HCT116 (cell line): ENCODE results near the gene CHST15. TPM values are rescaled to one million over a fixed set of nuclear protein-coding genes. Genes with fewer than 3 reads are reported as not detected.

Experiments used
- ATAC-seq: fragments of 200-7000 bp; cut with Tn5 transposase; 2 replicates; pipeline ENCODE4 v1.9.1; 2020; ENCODE audit warnings: mild to moderate bottlenecking, moderate library complexity
- BruUV-seq: library from RNA; stranded (reverse); fragments of 400-500 nt; replicated peaks from 2 replicates; lab custom pipeline; 2021; lab: Mats Ljungman, UMichigan
- CTCF ChIA-PET: fragments of 300-600 bp; sonication (Branson Sonifier 250); formaldehyde crosslinking; loops from one replicate; lab custom pipeline; 2021; ENCODE audit warnings: antibody characterized with exemption; lab: Charles Lee
- POLR2A ChIA-PET: fragments of 300-600, 350-600 bp; sonication (Branson Sonifier 250); formaldehyde crosslinking; loops from one replicate; lab custom pipeline; 2021; ENCODE audit warnings: antibody characterized with exemption; lab: Charles Lee
- RAD21 ChIA-PET, 2 experiments: fragments of 300-600 bp; sonication (Branson Sonifier 250); formaldehyde crosslinking; loops; one replicate each; lab custom pipeline; 2023; ENCODE audit warnings: low total read pairs in 2 of 2; ENCODE audit not compliant: uncharacterized antibody in 2 of 2, unreplicated experiment in 2 of 2, low non-redundant PET in 1 of 2; lab: Charles Lee
- DNase-seq: peaks from one replicate; pipeline ENCODE4 v3.0.0-alpha.2; 2010; ENCODE audit warnings: low read depth, low spot score
- H2AFZ ChIP-seq: fragments of 200-600 bp; shearing (Covaris generic), sonication (generic); 2 replicates; pipeline ENCODE4 v1.6.1; 2017; ENCODE audit warnings: low read depth, mixed run types, mixed read lengths, antibody characterized with exemption, low read length; ENCODE audit not compliant: poor library complexity, severe bottlenecking
- H3K27ac ChIP-seq: 2 replicates; pipeline ENCODE4 v1.5.1; 2012; ENCODE audit warnings: low read depth, low read length
- H3K27me3 ChIP-seq: fragments of 200-600 bp; sonication (generic); 2 replicates; pipeline ENCODE4 v1.6.1; 2016; ENCODE audit warnings: mixed run types, low read length, mixed read lengths; ENCODE audit not compliant: insufficient read depth
- H3K36me3 ChIP-seq, 2 experiments: fragments of 200-500 bp in 1 of 2; fragments of 200-600 bp in 1 of 2; sonication (Bioruptor generic) in 1 of 2; sonication (generic) in 1 of 2; 2 replicates each; pipeline versions ENCODE4 v1.5.1 to v1.6.1; 2014 to 2016; ENCODE audit warnings: low read length in 2 of 2, inconsistent platforms in 1 of 2, mixed read lengths in 1 of 2, mixed run types in 1 of 2; ENCODE audit not compliant: insufficient read depth in 2 of 2, control insufficient read depth in 1 of 2
- H3K4me1 ChIP-seq, 2 experiments: fragments of 200-600 bp in 1 of 2; sonication (generic) in 1 of 2; 2 replicates each; pipeline versions ENCODE4 v1.5.1 to v1.6.1; 2012 to 2017; ENCODE audit warnings: low read length in 2 of 2, inconsistent platforms in 1 of 2, mild to moderate bottlenecking in 1 of 2, mixed read lengths in 1 of 2, mixed run types in 1 of 2, moderate library complexity in 1 of 2; ENCODE audit not compliant: insufficient read depth in 2 of 2, control insufficient read depth in 1 of 2
- H3K4me2 ChIP-seq: fragments of 200-600 bp; sonication (generic); 2 replicates; pipeline ENCODE4 v1.6.1; 2017; ENCODE audit warnings: mixed run types, low read length, mixed read lengths
- H3K4me3 ChIP-seq, 2 experiments: fragments of 200-600 bp in 1 of 2; sonication (generic) in 1 of 2; replicated peaks in 1 of 2; 2 replicates each; pipeline ENCODE4 v1.5.1; 2011 to 2016; ENCODE audit warnings: low read length in 2 of 2, control low read depth in 1 of 2, low read depth in 1 of 2, mild to moderate bottlenecking in 1 of 2, mixed read lengths in 1 of 2, mixed run types in 1 of 2
- H3K79me2 ChIP-seq: fragments of 200-600 bp; sonication (generic); 2 replicates; pipeline ENCODE4 v1.6.1; 2017; ENCODE audit warnings: mild to moderate bottlenecking, mixed run types, low read length, moderate library complexity, mixed read lengths; ENCODE audit not compliant: insufficient read depth
- H3K9ac ChIP-seq: fragments of 200-600 bp; sonication (generic); 2 replicates; pipeline ENCODE4 v1.6.1; 2016; ENCODE audit warnings: low read length, mixed read lengths
- H3K9me2 ChIP-seq: fragments of 200-600 bp; sonication (generic), shearing (Covaris generic); 2 replicates; pipeline ENCODE4 v1.6.1; 2017; ENCODE audit warnings: mixed run types, mild to moderate bottlenecking, moderate library complexity; ENCODE audit not compliant: insufficient read depth
- H3K9me3 ChIP-seq, 2 experiments: fragments of 200-500 bp in 1 of 2; fragments of 200-600 bp in 1 of 2; sonication (Bioruptor generic) in 1 of 2; sonication (generic) in 1 of 2; 2 replicates each; pipeline ENCODE4 v1.6.1; 2014 to 2017; ENCODE audit warnings: low read length in 2 of 2, mixed read lengths in 2 of 2, inconsistent platforms in 1 of 2, low read depth in 1 of 2, mild to moderate bottlenecking in 1 of 2, mixed run types in 1 of 2, moderate library complexity in 1 of 2; ENCODE audit not compliant: control insufficient read depth in 1 of 2, insufficient read depth in 1 of 2
- H4K20me1 ChIP-seq: fragments of 200-600 bp; sonication (generic), shearing (Covaris generic); 2 replicates; pipeline ENCODE4 v1.6.1; 2017; ENCODE audit warnings: mixed run types, mild to moderate bottlenecking, moderate library complexity; ENCODE audit not compliant: insufficient read depth
- EGR1 ChIP-seq: IDR thresholded peaks from 2 replicates; pipeline ENCODE4 v1.6.1; 2012; ENCODE audit warnings: low read depth
- EZH2 ChIP-seq: fragments of 200-600 bp; sonication (generic); IDR thresholded peaks from 2 replicates; pipeline ENCODE4 v1.6.1; 2017; ENCODE audit warnings: antibody characterized with exemption, mixed run types
- JUND ChIP-seq: IDR thresholded peaks from 2 replicates; pipeline ENCODE4 v1.6.1; 2012
- POLR2A ChIP-seq: IDR thresholded peaks from 2 replicates; pipeline ENCODE4 v1.7.0; 2011; ENCODE audit warnings: borderline replicate concordance; ENCODE audit not compliant: insufficient read depth, insufficient read length; ENCODE audit errors: extremely low read depth
- POLR2AphosphoS5 ChIP-seq: IDR thresholded peaks from 2 replicates; pipeline ENCODE4 v1.6.1; 2011; ENCODE audit warnings: mild to moderate bottlenecking, low read depth, low read length, moderate library complexity
- REST ChIP-seq: IDR thresholded peaks from 2 replicates; pipeline ENCODE4 v1.6.1; 2012; ENCODE audit warnings: low read depth
- SIN3A ChIP-seq: IDR thresholded peaks from 2 replicates; pipeline ENCODE4 v1.6.1; 2012; ENCODE audit warnings: low read depth
- SRF ChIP-seq: IDR thresholded peaks from 2 replicates; pipeline ENCODE4 v1.6.1; 2012; ENCODE audit warnings: low read depth
- YY1 ChIP-seq: IDR thresholded peaks from 2 replicates; pipeline ENCODE4 v1.6.1; 2011; ENCODE audit warnings: low read length, low read depth, moderate library complexity, mild to moderate bottlenecking; ENCODE audit not compliant: insufficient replicate concordance; ENCODE audit errors: extremely low read depth
- ZFX ChIP-seq: fragments of 450-650 bp; IDR thresholded peaks from 2 replicates; pipeline ENCODE4 v1.6.1; 2017
- intact Hi-C: fragments of 100-400 bp; cut with micrococcal nuclease; formaldehyde crosslinking; loops from 2 replicates; pipeline ENCODE4 v1.10.0; 2022
- total RNA-seq: library from RNA; stranded (reverse); gene quantifications from one replicate; pipeline ENCODE4 v1.2.1, GENCODE V29; 2021; ENCODE audit not compliant: unreplicated experiment
- TF ChIP-seq, protein P1 (sequence below): IDR thresholded peaks from 2 replicates; pipeline ENCODE4 v1.6.1; 2012
- TF ChIP-seq, protein P2 (sequence below): IDR thresholded peaks from 2 replicates; pipeline ENCODE4 v1.6.1; 2012
- TF ChIP-seq, protein P3 (sequence below), 3 experiments: fragments of 200-600 bp in 1 of 3; sonication (generic) in 1 of 3; IDR thresholded peaks in 2 of 3; conservative IDR thresholded peaks in 1 of 3; 2 replicates each; pipeline ENCODE4 v1.5.1; 2012 to 2017; ENCODE audit warnings: low read depth in 2 of 3, low read length in 2 of 3, antibody characterized with exemption in 1 of 3, borderline replicate concordance in 1 of 3, control low read depth in 1 of 3, mild to moderate bottlenecking in 1 of 3, mixed read lengths in 1 of 3, mixed run types in 1 of 3, moderate library complexity in 1 of 3; ENCODE audit not compliant: insufficient read depth in 1 of 3

The CHST15 gene
- total RNA-seq, 1 experiment from 2014 or later, result 47.2 TPM

DNA sequence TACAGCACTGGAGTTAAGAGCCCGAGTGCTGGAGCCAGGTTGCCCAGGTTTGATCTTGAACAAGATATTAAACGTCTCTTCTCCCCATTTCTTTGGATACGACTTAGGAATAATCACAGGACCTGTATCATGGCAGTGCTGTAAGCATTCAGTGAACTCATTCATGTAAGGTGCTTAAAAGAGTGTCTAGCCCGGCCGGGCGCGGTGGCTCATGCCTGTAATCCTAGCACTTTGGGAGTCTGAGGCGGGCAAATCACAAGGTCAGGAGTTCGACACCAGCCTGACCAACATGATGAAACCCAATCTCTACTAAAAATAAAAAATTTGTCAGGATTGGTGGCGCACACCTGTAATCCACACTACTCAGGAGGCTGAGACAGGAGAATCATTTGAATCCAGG is 40.8 kb downstream of the CHST15 start:
- Histone ChIP-seq H3K27me3 (no peaks in the 10 kb centered on the region), H3K9me3 (no peaks in the 10 kb centered on the region), H3K9me2 (no peaks in the 10 kb centered on the region), H3K4me2 (no peak overlapping the region), H2AFZ (no peak overlapping the region), H3K79me2 (peaks cover 47% of the 10 kb centered on the region; the same call in 1 of the 2 replicates), H3K9ac (no peak overlapping the region), H3K4me1 (peaks cover 18 to 48% of the 10 kb centered on the region in 2 experiments), H3K27ac (no peak overlapping the region), H3K36me3 (no peaks in the 10 kb centered on the region), H4K20me1 (no peaks in the 10 kb centered on the region), H3K4me3 (no peak overlapping the region)
- no peak for DNase-seq
- ChIA-PET RAD21 (no interaction called here), CTCF (interaction anchor here (0.9 kb wide), 1 partner anchor 58 kb away, joined by 3 read pairs; no protein-coding TSS in a partner anchor), POLR2A (no interaction called here)
- intact Hi-C loops, result no loop called here
- no TSS peak for BruUV-seq
- ATAC-seq, result no peak
- TF ChIP-seq EGR1 (no peak), POLR2AphosphoS5 (no peak), SRF (no peak), REST (no peak), JUND (no peak), YY1 (no peak), ZFX (no peak), POLR2A (no peak), SIN3A (no peak), EZH2 (no peak)
- TF ChIP-seq, protein P1, sequence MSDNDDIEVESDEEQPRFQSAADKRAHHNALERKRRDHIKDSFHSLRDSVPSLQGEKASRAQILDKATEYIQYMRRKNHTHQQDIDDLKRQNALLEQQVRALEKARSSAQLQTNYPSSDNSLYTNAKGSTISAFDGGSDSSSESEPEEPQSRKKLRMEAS, result no peak
- TF ChIP-seq, protein P2, sequence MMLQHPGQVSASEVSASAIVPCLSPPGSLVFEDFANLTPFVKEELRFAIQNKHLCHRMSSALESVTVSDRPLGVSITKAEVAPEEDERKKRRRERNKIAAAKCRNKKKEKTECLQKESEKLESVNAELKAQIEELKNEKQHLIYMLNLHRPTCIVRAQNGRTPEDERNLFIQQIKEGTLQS, result no peak
- TF ChIP-seq, protein P3, sequence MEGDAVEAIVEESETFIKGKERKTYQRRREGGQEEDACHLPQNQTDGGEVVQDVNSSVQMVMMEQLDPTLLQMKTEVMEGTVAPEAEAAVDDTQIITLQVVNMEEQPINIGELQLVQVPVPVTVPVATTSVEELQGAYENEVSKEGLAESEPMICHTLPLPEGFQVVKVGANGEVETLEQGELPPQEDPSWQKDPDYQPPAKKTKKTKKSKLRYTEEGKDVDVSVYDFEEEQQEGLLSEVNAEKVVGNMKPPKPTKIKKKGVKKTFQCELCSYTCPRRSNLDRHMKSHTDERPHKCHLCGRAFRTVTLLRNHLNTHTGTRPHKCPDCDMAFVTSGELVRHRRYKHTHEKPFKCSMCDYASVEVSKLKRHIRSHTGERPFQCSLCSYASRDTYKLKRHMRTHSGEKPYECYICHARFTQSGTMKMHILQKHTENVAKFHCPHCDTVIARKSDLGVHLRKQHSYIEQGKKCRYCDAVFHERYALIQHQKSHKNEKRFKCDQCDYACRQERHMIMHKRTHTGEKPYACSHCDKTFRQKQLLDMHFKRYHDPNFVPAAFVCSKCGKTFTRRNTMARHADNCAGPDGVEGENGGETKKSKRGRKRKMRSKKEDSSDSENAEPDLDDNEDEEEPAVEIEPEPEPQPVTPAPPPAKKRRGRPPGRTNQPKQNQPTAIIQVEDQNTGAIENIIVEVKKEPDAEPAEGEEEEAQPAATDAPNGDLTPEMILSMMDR (IDR thresholded peaks at IDR 0.05 in 2 of 3, conservative IDR thresholded peaks at IDR 0.05 in 1 of 3; ENCODE audit: borderline replicate concordance in 1 of 3, insufficient read depth in 1 of 3, low read depth in 2 of 3, low read length in 2 of 3), result no peak
